Left lobe of liver (tissue), 2 donors: ENCODE data around the gene FOXD3. TPM values are rescaled to one million over a fixed set of nuclear protein-coding genes. Genes with fewer than 3 reads are reported as not detected.

ENCODE experiments used
- ATAC-seq: fragments of 200-7000 bp; cut with Tn5 transposase; one replicate; pipeline ENCODE4 v1.9.1; 2020; ENCODE audit warnings: mild to moderate bottlenecking, moderate library complexity
- DNase-seq: peaks from one replicate; pipeline ENCODE4 v3.0.0-alpha.2; 2020; ENCODE audit warnings: low spot score
- total RNA-seq: library from RNA; stranded (reverse); gene quantifications from one replicate; pipeline ENCODE4 v1.2.1, GENCODE V29; 2021
- donor health status: DM: no; HTN: no; CAD: no; lungs with moderate emphysema.
- donor health status: DM: no; HTN: yes; CAD: no.

Gene FOXD3
- total RNA-seq, 1 donor from 2014 or later, result 0.15 TPM

DNA sequence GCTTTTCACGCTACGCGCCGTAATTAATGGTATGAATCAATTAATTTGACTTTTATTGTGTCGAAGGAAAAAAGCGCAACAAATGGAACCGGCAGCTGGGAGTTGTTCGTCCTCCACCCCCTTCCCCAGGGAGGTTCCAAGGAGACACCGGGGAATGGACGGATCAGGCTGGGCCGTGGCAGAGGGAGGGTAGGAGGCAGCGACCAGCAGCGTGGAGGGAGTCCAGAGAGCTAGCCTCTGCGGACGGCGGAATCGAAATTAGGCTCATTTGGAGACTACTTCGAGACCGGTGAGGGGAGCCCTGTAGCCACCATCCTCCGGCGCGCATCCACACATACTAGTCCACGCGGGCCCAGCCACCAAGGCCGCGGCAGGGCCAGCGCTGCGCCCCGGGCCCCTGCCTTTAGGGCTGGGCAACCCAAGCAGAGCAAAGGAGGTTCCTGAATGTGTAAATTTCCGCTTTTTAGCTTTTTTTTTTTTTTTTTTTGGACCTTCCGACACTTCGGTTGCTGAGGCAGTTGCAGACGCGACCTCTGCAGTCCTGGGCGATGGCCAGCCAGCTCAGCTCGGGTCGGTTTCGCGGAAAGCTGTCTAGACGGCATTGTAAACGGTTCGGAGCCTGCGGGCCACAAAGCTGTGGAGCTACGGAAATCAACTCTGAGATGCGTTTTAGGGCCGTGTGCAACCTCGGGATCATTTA, 2.2 kb upstream of the FOXD3 start:
- ATAC-seq (no peak), DNase-seq (no peak)

- DNase-seq, result no peak
- no peak for ATAC-seq
These were observed 1.1 kb upstream of the FOXD3 start for GRCh38 chr1:63321066-63321784.

DNA sequence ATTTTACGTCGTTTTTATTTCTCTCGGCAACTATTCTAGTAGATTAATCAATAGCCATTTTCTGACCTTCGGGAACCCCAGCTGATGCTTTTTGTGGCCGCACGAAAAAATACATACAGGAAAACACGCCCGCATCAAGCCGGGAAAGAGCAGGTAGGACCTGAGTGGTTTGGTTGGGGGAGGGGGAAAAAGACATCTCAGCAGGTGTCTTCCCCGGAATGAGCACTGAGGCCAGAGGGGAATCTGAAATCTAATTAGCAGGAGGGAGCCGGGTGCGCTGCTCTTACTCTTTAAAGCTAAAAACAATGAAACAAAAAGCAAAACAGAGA, 618 bp upstream of the FOXD3 start:
- ATAC-seq (no peak), DNase-seq (no peak)

GRCh38 chr1:63322944-63323864, 837 bp downstream of the FOXD3 start:
- ATAC-seq (no peak), DNase-seq (no peak)

DNA sequence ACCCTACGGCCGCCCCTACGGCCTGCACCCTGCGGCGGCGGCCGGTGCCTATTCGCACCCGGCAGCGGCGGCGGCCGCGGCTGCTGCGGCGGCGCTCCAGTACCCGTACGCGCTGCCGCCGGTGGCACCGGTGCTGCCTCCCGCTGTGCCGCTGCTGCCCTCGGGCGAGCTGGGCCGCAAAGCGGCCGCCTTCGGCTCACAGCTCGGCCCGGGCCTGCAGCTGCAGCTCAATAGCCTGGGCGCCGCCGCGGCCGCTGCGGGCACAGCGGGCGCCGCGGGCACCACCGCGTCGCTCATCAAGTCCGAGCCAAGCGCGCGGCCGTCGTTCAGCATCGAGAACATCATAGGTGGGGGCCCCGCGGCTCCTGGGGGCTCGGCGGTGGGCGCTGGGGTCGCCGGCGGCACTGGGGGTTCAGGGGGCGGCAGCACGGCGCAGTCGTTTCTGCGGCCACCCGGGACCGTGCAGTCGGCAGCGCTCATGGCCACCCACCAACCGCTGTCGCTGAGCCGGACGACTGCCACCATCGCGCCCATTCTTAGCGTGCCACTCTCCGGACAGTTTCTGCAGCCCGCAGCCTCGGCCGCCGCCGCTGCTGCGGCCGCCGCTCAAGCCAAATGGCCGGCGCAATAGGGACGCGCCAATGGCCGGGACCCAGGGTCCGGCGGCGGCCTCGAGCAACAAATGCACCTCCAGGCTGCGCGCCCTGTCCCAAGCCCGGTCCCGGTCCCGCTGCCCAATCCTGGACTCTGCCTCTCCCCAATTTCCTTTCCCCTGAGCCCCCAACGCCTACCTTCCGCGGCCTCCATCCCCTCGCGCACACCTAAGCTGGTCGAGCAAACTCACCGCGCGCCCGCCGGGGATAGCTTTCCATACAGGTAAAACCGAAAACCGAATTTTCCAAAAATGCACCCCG, 1.8 kb downstream of the FOXD3 start:
- ATAC-seq (no peak), DNase-seq (no peak)

- ATAC-seq, result no peak
- no peak for DNase-seq
These were observed 2.4 kb downstream of the FOXD3 start for GRCh38 chr1:63324779-63325119.

DNA sequence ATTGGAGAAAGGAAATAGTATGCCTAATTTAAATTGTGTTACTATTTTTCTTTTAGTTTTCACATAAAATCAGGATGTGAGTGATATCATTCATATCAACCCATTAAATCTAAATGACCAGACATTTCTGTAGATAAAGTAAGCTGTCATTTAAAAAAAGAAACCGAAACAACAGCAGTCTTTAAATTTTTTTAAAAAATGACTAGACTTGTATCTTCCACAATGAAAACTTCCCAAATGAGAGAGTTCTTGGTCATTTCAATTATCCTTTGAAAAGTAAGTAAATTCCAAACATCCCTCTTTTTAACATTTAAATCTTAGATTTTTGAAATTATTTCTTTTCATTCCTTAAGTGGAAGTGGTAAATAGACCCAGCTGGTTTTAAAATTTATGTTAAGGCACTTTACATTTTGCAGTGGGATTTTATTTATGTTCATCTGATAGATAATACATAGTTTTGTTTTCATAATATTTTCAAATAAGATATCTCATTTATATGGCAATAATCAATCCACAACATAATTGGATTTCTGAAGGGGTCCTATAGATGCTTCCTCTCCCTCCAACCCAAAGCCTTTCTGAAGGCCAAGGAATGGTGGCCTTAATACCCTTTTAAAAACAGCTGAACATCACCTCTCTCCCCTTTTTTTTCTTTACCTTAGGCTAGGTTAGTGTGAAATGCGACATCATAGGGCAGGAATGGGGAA, 3.1 kb downstream of the FOXD3 start:
- DNase-seq (no peak), ATAC-seq (no peak)

GRCh38 chr1:63326106-63326472, 3.7 kb downstream of the FOXD3 start:
- DNase-seq, result no peak
- no peak for ATAC-seq

DNA sequence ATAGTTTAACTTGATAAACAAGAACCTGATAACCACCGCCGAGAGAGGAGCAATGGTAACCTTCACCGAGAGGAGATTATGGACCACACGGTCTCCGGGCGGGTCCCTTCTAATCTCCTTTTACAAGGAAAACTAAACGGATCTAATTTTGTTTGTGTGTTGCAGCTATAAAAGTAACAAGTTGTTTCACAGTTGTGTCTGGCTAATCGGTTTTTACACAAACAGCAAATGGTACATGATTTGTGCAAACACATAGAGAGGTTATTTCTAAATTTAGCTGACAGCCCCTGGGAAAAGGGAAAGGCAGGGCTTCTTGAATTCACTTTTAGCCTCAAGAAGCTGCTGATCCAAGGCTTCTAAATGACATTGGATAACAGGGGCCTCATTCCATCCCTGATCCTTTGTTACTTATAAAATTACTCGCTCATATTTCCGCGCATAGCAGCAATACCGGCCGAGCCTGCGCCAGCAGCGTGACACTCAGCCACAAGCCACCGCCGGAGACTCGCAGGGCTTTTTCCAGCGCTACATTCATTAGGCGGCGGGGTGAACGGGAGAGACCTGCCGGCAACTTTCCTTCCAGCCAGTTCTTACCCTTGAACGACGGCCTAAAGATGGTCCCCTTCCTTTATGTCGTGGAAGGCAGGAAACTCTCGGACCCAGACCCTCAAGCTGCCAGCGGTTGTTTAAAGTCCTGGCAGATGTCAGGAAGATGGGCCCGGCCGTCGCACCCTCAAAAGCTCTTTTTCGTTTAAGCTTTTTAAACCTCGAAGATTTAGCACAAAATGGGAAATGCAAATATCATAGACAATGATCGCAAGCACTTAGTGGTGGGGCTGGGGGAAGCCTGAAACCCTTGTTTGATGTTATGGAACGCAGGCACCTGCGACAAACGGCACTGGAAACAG, 4.4 kb downstream of the FOXD3 start:
- ATAC-seq, result no peak

DNA sequence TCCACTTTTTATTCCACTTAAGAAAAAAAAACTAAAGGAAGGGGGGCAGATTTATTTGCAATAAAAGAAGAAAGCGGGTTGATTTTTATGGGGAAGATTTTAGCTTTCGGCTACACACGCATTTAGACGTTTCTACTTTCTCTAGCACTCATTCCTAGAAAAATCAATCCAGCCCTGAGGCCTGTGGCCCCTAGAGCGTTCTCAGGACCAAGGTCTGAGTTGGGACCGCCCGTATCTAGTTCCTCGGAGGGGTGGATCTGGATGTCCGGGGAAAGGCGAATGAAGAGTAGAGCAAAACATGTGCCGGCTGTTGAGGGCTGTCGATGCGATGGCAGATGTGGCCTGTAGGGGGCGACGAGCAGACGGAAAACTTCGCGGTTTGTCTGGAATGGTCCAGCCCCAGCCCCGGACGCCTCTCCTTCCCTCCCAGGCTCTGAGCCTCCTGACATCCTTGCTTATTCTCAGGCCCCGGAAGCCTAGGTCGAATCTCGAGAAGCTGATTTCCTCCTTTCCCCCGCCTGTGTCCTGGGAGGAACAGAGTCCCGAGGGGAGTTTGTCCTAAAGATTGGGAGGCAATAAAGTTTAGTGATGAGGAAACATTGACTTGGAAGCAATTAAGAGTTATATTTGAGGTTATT, 5.2 kb downstream of the FOXD3 start:
- DNase-seq (peak; percentile 58), ATAC-seq (peak; percentile 92)

More for the DNA sequence above, 4.4 kb downstream of the FOXD3 start:
- no peak for DNase-seq

DNA sequence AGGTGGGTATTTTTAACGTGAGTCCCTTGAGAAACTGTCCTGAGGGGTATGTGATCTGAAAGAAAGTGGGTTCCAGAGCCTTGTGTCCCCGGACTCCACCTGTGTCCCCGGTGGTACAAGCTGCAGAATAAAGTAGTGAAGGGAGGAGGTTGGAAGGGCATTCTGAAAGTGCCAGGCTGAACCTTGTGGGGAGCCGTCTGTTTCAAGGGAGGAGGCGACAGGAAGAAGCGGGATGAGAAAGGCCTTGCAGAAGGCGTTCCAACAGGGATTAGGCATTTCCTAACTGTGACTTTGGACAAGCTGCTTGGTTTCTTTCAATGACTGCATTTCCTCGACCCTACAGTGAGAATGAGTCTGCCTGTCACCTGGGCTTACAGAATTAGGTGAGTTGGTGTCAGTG, 5.8 kb downstream of the FOXD3 start:
- ATAC-seq, result no peak

GRCh38 chr1:63328781-63329180, 6.4 kb downstream of the FOXD3 start:
- no peak for DNase-seq
- ATAC-seq, result no peak

More for the DNA sequence above, 5.8 kb downstream of the FOXD3 start:
- DNase-seq, result no peak

DNA sequence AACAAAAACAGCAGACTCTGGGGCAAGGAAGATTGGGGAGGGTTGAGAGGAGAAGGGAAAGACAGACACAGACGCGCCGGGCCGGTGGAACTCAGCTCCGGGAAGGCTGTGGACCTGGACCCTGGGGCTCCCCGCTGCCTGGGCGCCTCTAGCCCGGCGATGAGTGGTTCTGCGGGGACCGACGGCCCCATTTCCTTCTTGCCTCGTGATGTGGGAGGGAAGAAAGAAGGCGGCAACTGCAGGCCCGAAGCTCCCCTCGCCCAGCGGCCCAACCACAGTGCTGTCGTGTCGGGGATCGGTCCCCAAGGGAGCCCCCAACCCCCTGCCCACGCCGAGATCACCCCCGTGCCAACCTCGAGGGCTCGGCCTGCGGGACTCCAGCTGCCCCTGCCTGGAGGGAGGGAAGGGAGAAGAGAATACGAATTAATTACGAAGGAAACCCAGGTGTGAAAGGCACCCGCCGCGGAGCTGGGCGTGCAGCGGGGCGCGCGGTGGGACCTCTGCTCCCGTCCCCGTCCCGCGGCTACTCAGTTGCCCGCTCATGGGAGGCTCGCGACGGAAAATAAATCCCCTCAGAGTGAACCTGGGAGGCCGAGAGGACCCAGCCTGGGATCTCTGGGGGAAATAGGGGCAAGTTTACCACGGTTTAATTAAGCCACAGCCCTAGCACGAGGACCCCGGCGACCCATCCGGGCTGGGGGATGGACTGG, 7.4 kb downstream of the FOXD3 start:
- DNase-seq, result no peak
- ATAC-seq, result no peak

- DNase-seq (no peak), ATAC-seq (no peak)
These were observed 8.1 kb downstream of the FOXD3 start for GRCh38 chr1:63330331-63330916.

GRCh38 chr1:63342402-63342801, 20.0 kb downstream of the FOXD3 start:
- DNase-seq, result no peak
- no peak for ATAC-seq

DNA sequence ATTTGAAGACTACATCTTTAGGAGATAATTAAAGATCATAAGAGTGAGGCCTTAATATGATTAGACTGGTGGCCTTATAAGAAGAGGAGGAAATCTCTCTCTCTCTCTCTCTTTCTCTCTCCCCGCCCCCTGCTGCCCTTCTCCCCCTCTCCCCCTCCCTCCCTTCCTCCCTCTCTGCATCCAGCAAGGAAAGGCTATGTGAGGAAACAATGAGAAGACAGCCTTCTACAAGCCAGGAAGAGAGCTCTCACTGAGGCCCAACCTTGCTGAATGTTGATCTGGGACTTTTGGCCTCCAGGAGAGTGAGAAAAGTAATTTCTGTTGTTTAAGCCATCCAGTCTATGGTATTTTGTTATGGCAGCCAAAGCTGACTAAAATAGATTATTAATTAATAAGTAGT, 21.6 kb downstream of the FOXD3 start:
- DNase-seq, result no peak
- ATAC-seq, result no peak

DNA sequence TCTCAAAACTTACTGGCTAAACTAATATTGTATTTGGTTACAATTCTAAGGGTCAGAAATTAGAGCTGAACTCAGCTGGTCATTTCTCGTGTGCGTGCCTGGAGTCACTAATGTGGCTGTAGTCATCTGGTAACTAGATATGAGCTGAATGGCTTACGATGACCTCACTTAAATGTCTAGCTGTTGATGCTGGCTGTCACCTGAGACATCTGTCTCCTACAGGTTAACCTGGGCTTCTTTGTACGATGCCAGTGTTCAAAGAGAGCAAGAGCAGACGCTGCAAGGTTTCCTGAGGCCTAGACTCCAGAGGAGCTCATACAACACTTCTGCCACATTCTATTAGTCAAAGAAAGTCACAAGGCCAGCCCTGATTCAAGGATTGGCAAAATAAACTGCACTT, 28.0 kb downstream of the FOXD3 start:
- no peak for ATAC-seq

DNA sequence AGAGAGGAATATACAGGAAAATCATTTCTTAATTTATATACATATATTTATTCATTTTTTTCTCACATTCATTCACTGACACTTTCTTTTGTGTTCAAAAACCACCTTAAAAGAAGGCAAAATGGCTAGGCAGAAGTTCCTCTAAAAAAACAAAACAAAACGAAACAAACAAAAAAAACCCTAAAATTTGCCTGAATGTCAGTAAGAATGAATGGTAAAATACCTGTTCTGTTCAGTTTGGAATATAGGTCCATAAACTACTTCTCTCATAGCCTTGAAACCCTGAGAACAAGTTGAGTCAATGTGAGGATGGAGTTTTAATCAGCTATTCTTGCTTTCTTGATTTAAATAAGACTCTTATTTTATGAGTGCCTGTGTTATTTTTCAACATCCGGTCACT, 30.4 kb downstream of the FOXD3 start:
- no peak for ATAC-seq
- DNase-seq, result no peak

More for the DNA sequence above, 28.0 kb downstream of the FOXD3 start:
- no peak for DNase-seq
